NB4 (cell line): ENCODE results near the gene CFAP46.
A peak's percentile ranks its signal among the peaks of the same experiment; 100 is the strongest.

Experiments
- DNase-seq: peaks from one replicate; pipeline ENCODE4 v3.0.0; 2010; ENCODE audit warnings: low read depth
- H3K4me3 ChIP-seq: one replicate; pipeline ENCODE4 v1.5.1; 2011; ENCODE audit warnings: mild to moderate bottlenecking, low read depth, low read length, moderate library complexity
- CTCF ChIP-seq: IDR thresholded peaks from one replicate; pipeline ENCODE4 v1.5.1; 2012; ENCODE audit warnings: low read depth, low read length
- MAX ChIP-seq: IDR thresholded peaks from 2 replicates; pipeline ENCODE4 v1.6.1; 2011; ENCODE audit warnings: low read depth, low read length
- MYC ChIP-seq: IDR thresholded peaks from 2 replicates; pipeline ENCODE4 v1.6.1; 2011; ENCODE audit warnings: low read depth, low read length
- POLR2A ChIP-seq: IDR thresholded peaks from 2 replicates; pipeline ENCODE4 v1.6.1; 2011; ENCODE audit warnings: mild to moderate bottlenecking; ENCODE audit not compliant: insufficient read length; ENCODE audit errors: extremely low read depth

The CFAP46 gene

GRCh38 chr10:132809232-132810140, 132.9 kb downstream of the CFAP46 start:
- no peak for DNase-seq
- TF ChIP-seq MYC: no peak
- no peak for TF ChIP-seq MAX
- TF ChIP-seq CTCF: no peak
- TF ChIP-seq POLR2A: no peak
- no peak overlapping the region for H3K4me3 ChIP-seq

- no peak for TF ChIP-seq POLR2A
- TF ChIP-seq MAX: no peak
- TF ChIP-seq CTCF: no peak
- TF ChIP-seq MYC: no peak
- no peak for DNase-seq
- H3K4me3 ChIP-seq: no peak overlapping the region
Observed at GRCh38 chr10:132808383-132809231, 133.8 kb downstream of the CFAP46 start.

- DNase-seq: no peak
- TF ChIP-seq CTCF (no peak), MAX (no peak), POLR2A (no peak), MYC (no peak)
- H3K4me3 ChIP-seq: no peak overlapping the region
Observed at GRCh38 chr10:132807621-132808049, 134.7 kb downstream of the CFAP46 start.

- TF ChIP-seq MAX (no peak), CTCF (no peak), POLR2A (no peak), MYC (no peak)
- no peak for DNase-seq
- no peak overlapping the region for H3K4me3 ChIP-seq
Observed at GRCh38 chr10:132806561-132807003, 135.8 kb downstream of the CFAP46 start.

- no peak overlapping the region for H3K4me3 ChIP-seq
- no peak for DNase-seq
- TF ChIP-seq MYC: no peak
Observed at GRCh38 chr10:132806110-132806509, 136.3 kb downstream of the CFAP46 start.

- DNase-seq: no peak
- H3K4me3 ChIP-seq: no peak overlapping the region
- no peak for TF ChIP-seq CTCF
- TF ChIP-seq MYC: 0 out of 2 replicates have a peak, but pooled peaks have one; percentile 11
Observed at GRCh38 chr10:132805599-132805998, 136.8 kb downstream of the CFAP46 start.
